GDM1 (cell line): Measurements from ENCODE around the gene ZDHHC18.
"Not testable (repeated sequence)": the region's sequence is repeated elsewhere in the genome, so short reads cannot be mapped to it uniquely, and the experiment has no call there.

ENCODE experiments used
- DNase-seq: peaks from one replicate; lab custom pipeline; 2025; lab: John Stamatoyannopoulos, UW

The ZDHHC18 gene

GRCh38 chr1:26858891-26859640 lies 32.6 kb downstream of the ZDHHC18 start:
- DNase-seq: no peak

GRCh38 chr1:26861286-26861701 lies 34.8 kb downstream of the ZDHHC18 start:
- no peak for DNase-seq

- no peak for DNase-seq
These were observed 35.4 kb downstream of the ZDHHC18 start for GRCh38 chr1:26861889-26862378.

GRCh38 chr1:26862781-26863684 lies 36.5 kb downstream of the ZDHHC18 start, which contains the start of gene SFN:
Gene SFN, plus strand, starts transcription at chr1:26863149. Its CDS starts 64 bp downstream, at chr1:26863213.
- DNase-seq: peak; percentile 1

- no peak for DNase-seq
These were observed 37.2 kb downstream of the ZDHHC18 start for GRCh38 chr1:26863685-26864077.

- DNase-seq: peak; percentile 96
These were observed 38.4 kb downstream of the ZDHHC18 start for GRCh38 chr1:26864610-26865480.

GRCh38 chr1:26873097-26873496 lies 46.6 kb downstream of the ZDHHC18 start:
- DNase-seq: not testable (repeated sequence)

- DNase-seq: no peak
These were observed 48.4 kb downstream of the ZDHHC18 start for GRCh38 chr1:26874896-26875295.

GRCh38 chr1:26877326-26877725 lies 50.8 kb downstream of the ZDHHC18 start:
- no peak for DNase-seq

GRCh38 chr1:26879793-26880192 lies 53.3 kb downstream of the ZDHHC18 start:
- DNase-seq: no peak

- DNase-seq: not testable (repeated sequence)
These were observed 55.1 kb downstream of the ZDHHC18 start for GRCh38 chr1:26881611-26882010.

- no peak for DNase-seq
These were observed 56.4 kb downstream of the ZDHHC18 start for GRCh38 chr1:26882696-26883463.

GRCh38 chr1:26887125-26887524 lies 60.6 kb downstream of the ZDHHC18 start:
- DNase-seq: no peak

- no peak for DNase-seq
These were observed 61.7 kb downstream of the ZDHHC18 start for GRCh38 chr1:26888231-26888630.

GRCh38 chr1:26889551-26890466 lies 63.3 kb downstream of the ZDHHC18 start, which contains the start of gene GPN2:
Gene GPN2, minus strand, starts transcription at chr1:26890283. Its CDS starts 187 bp downstream, at chr1:26890096.
- peak; percentile 67 for DNase-seq

GRCh38 chr1:26890467-26890796 lies 63.9 kb downstream of the ZDHHC18 start:
- DNase-seq: no peak

- DNase-seq: no peak
These were observed 67.8 kb downstream of the ZDHHC18 start for GRCh38 chr1:26894263-26894662.

- no peak for DNase-seq
These were observed 70.9 kb downstream of the ZDHHC18 start for GRCh38 chr1:26897351-26897750.

GRCh38 chr1:26900001-26900814 lies 73.7 kb downstream of the ZDHHC18 start, which contains the start of gene GPATCH3:
Gene GPATCH3, minus strand, starts transcription at chr1:26900467. Its CDS starts 25 bp downstream, at chr1:26900442.
- DNase-seq: peak; percentile 76
